Hepatocyte (in vitro differentiated cells): ENCODE measurements around the gene RAP1GAP2.

Experiments
- EZH2 ChIP-seq: fragments of 200-600 bp; sonication (generic); IDR thresholded peaks from 2 replicates; pipeline ENCODE4 v1.6.1; 2016; ENCODE audit warnings: antibody characterized with exemption, mild to moderate bottlenecking, borderline replicate concordance
- TF ChIP-seq, protein P1 (sequence below): fragments of 200-600 bp; sonication (generic); IDR thresholded peaks from 2 replicates; pipeline ENCODE4 v1.5.1; 2016; ENCODE audit warnings: antibody characterized with exemption, mild to moderate bottlenecking; ENCODE audit not compliant: poor library complexity

DNA sequence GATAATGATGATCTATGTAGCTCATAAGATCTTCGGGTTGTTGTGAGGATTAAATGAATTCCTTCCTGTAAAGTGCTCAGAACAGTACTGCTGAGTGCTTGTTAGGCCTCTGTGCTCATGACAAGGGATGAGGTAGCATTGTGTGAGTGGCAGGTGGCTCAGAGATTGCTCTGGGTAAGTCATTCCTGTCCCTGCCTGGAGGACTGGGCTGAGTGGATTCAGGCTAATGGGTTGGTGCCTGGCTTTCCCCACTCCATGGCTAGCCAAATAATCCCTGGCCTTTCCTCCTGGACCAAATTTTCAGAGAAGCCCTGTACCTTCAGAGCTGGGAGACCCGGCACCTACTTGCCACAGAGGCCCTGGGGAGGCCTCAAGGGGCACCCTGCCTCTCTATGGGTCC is 45.5 kb upstream of the RAP1GAP2 start:
- TF ChIP-seq, protein P1, sequence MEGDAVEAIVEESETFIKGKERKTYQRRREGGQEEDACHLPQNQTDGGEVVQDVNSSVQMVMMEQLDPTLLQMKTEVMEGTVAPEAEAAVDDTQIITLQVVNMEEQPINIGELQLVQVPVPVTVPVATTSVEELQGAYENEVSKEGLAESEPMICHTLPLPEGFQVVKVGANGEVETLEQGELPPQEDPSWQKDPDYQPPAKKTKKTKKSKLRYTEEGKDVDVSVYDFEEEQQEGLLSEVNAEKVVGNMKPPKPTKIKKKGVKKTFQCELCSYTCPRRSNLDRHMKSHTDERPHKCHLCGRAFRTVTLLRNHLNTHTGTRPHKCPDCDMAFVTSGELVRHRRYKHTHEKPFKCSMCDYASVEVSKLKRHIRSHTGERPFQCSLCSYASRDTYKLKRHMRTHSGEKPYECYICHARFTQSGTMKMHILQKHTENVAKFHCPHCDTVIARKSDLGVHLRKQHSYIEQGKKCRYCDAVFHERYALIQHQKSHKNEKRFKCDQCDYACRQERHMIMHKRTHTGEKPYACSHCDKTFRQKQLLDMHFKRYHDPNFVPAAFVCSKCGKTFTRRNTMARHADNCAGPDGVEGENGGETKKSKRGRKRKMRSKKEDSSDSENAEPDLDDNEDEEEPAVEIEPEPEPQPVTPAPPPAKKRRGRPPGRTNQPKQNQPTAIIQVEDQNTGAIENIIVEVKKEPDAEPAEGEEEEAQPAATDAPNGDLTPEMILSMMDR = no peak
- TF ChIP-seq EZH2 = no peak
